GM18505 (cell line): ENCODE results near the gene SLC35E1.

Experiments used
- ATAC-seq: cut with Tn5 transposase; IDR thresholded peaks from one replicate; pipeline ENCODE4 v1.9.1; 2021; ENCODE audit not compliant: unreplicated experiment
- POLR2A ChIP-seq: IDR thresholded peaks from 4 replicates; pipeline ENCODE4 v1.6.1; 2011; ENCODE audit warnings: borderline replicate concordance; ENCODE audit not compliant: insufficient read depth, insufficient read length; ENCODE audit errors: extremely low read depth

SLC35E1 gene

DNA sequence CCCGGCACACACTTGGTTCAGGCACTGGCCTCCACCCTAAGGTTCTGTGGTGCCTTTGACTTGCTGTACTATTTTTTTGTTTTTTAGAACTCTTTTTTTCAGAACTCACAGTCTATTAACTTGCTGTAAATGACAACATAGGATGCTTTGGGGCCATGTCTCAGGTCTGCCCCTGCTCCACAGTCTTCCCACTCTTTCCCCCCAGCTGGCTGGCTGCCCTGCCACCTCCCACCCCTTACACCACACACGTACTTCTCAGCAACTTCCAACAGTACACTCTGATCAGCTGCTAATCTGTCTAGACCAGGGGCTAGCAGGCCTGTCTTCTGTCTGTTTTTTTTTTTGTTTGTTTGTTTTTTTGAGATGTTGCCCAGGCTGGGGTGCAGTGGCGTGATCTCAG, 67.9 kb downstream of the SLC35E1 start:
- no peak for TF ChIP-seq POLR2A
- no peak for ATAC-seq
